ENCODE data around the gene SAMMSON. TPM values are rescaled to one million over a fixed set of nuclear protein-coding genes. Genes with fewer than 3 reads are reported as not detected.

The SAMMSON gene
- total and polyA plus RNA-seq, 2 of the 4 experiments (the other 2 are of a cell fraction): not detected

- Histone ChIP-seq H3K9me3 (ENCODE audit: control insufficient read depth, insufficient read depth, low read length) (no peaks in the 10 kb centered on the region), H2BK20ac (ENCODE audit: low read depth, low read length) (no peak overlapping the region), H3K27ac (ENCODE audit: insufficient read depth, low read length) (no peak overlapping the region), H4K5ac (ENCODE audit: low read depth, low read length) (no peak overlapping the region), H3K23ac (ENCODE audit: low read depth, low read length) (no peak overlapping the region), H2BK5ac (ENCODE audit: low read depth, low read length, poor library complexity, severe bottlenecking) (no peak overlapping the region), H3K9me1 (ENCODE audit: insufficient read depth, low read length) (0 out of 2 replicates have a peak, but pooled peaks cover 4% of the 10 kb centered on the region), H3K4me2 (ENCODE audit: low read depth, low read length) (no peak overlapping the region), H4K8ac (ENCODE audit: low read depth in 2 of 2, low read length in 2 of 2) (no peak overlapping the region), H3K79me1 (ENCODE audit: low read depth in 1 of 2, low read length in 2 of 2) (no peaks in the 10 kb centered on the region), H3K14ac (replicated peaks; ENCODE audit: low read depth, low read length) (no peak overlapping the region), H3K4me3 (ENCODE audit: insufficient read depth, low read depth, low read length) (no peak overlapping the region), H3K18ac (ENCODE audit: low read depth, low read length) (no peak overlapping the region), H3K36me3 (ENCODE audit: control insufficient read depth, insufficient read depth, low read length) (no peaks in the 10 kb centered on the region), H3K4me1 (ENCODE audit: control insufficient read depth, insufficient read depth, low read length) (peaks cover 11% of the 10 kb centered on the region), H3K9ac (ENCODE audit: low read depth, low read length) (no peak overlapping the region), H2BK120ac (ENCODE audit: low read depth, low read length) (no peak overlapping the region), H2BK15ac (ENCODE audit: low read depth, low read length) (no peak overlapping the region), H3K4ac (ENCODE audit: low read depth, low read length) (no peak overlapping the region), H4K91ac (ENCODE audit: insufficient read depth, low read depth, low read length) (no peak overlapping the region), H2AK9ac (replicated peaks; ENCODE audit: low read depth, low read length, poor library complexity) (no peak overlapping the region), H3K56ac (ENCODE audit: extremely low read depth, insufficient read depth, low read length) (no peak overlapping the region), H2AFZ (replicated peaks; ENCODE audit: low read length, poor library complexity) (no peak overlapping the region), H3K27me3 (ENCODE audit: control insufficient read depth, insufficient read depth, low read length) (no peaks in the 10 kb centered on the region), H2AK5ac (ENCODE audit: low read depth, low read length) (no peak overlapping the region), H4K20me1 (ENCODE audit: insufficient read depth, low read length) (no peaks in the 10 kb centered on the region)
- POLR2A ChIA-PET (ENCODE audit: unreplicated experiment): no interaction called here
- no TSS peak for BruUV-seq (replicated peaks)
- CTCF ChIA-PET: no interaction called here
- DNase-seq: no peak
- TF ChIP-seq RFX5 (IDR thresholded peaks at IDR 0.05; ENCODE audit: low read depth, low read length) (no peak), POLR2A (IDR thresholded peaks at IDR 0.05; ENCODE audit: low read depth, low read length) (no peak), NFE2L2 (IDR thresholded peaks at IDR 0.05; ENCODE audit: low read depth, low read length) (no peak), FOS (IDR thresholded peaks at IDR 0.05; ENCODE audit: low read depth, low read length) (no peak)
- ATAC-seq (ENCODE audit: low read depth): no peak
- dilution Hi-C loops (cut with HindIII; ENCODE audit: low sequenced_read_pairs, unreplicated experiment) (no loop called here), intact Hi-C loops (cut with micrococcal nuclease) (no loop called here), in situ Hi-C loops (cut with MboI; ENCODE audit: low sequenced_read_pairs) (no loop called here)
These were observed 3.6 kb downstream of the SAMMSON start for GRCh38 chr3:70003119-70003518.
